Testis (tissue), 2 donors: ENCODE data around the gene CDH13.

Source experiments
- CTCF ChIP-seq, 3 experiments: fragments of 450-650 bp in 2 of 3; fragments of 200-600 bp in 1 of 3; sonication (generic) in 1 of 3; IDR thresholded peaks; one replicate each; pipeline ENCODE4 v1.5.1; 2016 to 2019; ENCODE audit warnings: antibody characterized with exemption in 3 of 3, mild to moderate bottlenecking in 2 of 3, moderate library complexity in 1 of 3
- POLR2A ChIP-seq: fragments of 450-650 bp; IDR thresholded peaks from one replicate; pipeline ENCODE4 v1.6.1; 2017; ENCODE audit warnings: antibody characterized with exemption, mild to moderate bottlenecking, moderate library complexity

GRCh38 chr16:83807710-83808572 lies 1181.2 kb downstream of the CDH13 start, which contains the start of gene HSBP1:
- TF ChIP-seq CTCF (IDR thresholded peaks at IDR 0.05) (no peak), POLR2A (no peak)
